HepG2 (cell line): ENCODE measurements around the gene ARMC5. TPM values are rescaled to one million over a fixed set of nuclear protein-coding genes. Genes with fewer than 3 reads are reported as not detected.

Experiments used
- ATAC-seq: fragments of 200-7000 bp; cut with Tn5 transposase; 3 replicates; pipeline ENCODE4 v1.9.1; 2020; ENCODE audit warnings: mild to moderate bottlenecking, moderate library complexity
- BruUV-seq: library from RNA; stranded (reverse); fragments of 400-500 nt; replicated peaks from 2 replicates; lab custom pipeline; 2021; lab: Mats Ljungman, UMichigan
- CTCF ChIA-PET: fragments of 300-600 bp; formaldehyde crosslinking; extraction: SDS; loops from one replicate; lab custom pipeline; 2021; ENCODE audit warnings: low total read pairs, inconsistent platforms, low intra/inter-chr PET ratio; lab: Yijun Ruan, JAX
- POLR2A ChIA-PET: fragments of 350-600 bp; sonication (Branson Sonifier 250); formaldehyde crosslinking; loops from one replicate; lab custom pipeline; 2020; ENCODE audit warnings: antibody characterized with exemption, inconsistent platforms; lab: Yijun Ruan, JAX
- DNase-seq: peaks from one replicate; pipeline ENCODE4 v3.0.0-alpha.2; 2015; ENCODE audit warnings: low spot score
- FAIRE-seq: peaks from 3 replicates; lab custom pipeline; 2011; peaks lifted over from hg19 to GRCh38; lab: Jason Lieb, UNC
- H2AFZ ChIP-seq: one replicate; pipeline ENCODE4 v1.6.1; 2011; ENCODE audit warnings: low read length, inconsistent platforms
- H3K27ac ChIP-seq: fragments of 300-600 bp; 3 replicates; pipeline ENCODE4 v1.8.0; 2011; ENCODE audit warnings: mixed run types, mild to moderate bottlenecking, mixed read lengths, low read length, inconsistent platforms; ENCODE audit not compliant: insufficient read depth; ENCODE audit errors: extremely low read length
- H3K27me3 ChIP-seq, 2 experiments: fragments of 200-600 bp in 1 of 2; 2 replicates in 1 of 2; 3 replicates in 1 of 2; pipeline versions ENCODE4 v1.6.0 to v1.8.0; 2011; ENCODE audit warnings: low read length in 2 of 2, mild to moderate bottlenecking in 2 of 2, moderate library complexity in 2 of 2, inconsistent platforms in 1 of 2; ENCODE audit not compliant: insufficient read depth in 2 of 2, control insufficient read depth in 1 of 2
- H3K36me3 ChIP-seq, 2 experiments: fragments of 200-600 bp in 1 of 2; replicated peaks in 1 of 2; 2 replicates in 1 of 2; 3 replicates in 1 of 2; pipeline versions ENCODE4 v1.5.1 to v1.8.0; 2011; ENCODE audit warnings: low read length in 2 of 2, inconsistent platforms in 1 of 2; ENCODE audit not compliant: insufficient read depth in 2 of 2, control insufficient read depth in 1 of 2
- H3K4me1 ChIP-seq: 2 replicates; pipeline ENCODE4 v1.5.1; 2012; ENCODE audit warnings: low read length, inconsistent platforms; ENCODE audit not compliant: insufficient read depth
- H3K4me2 ChIP-seq: 2 replicates; pipeline ENCODE4 v1.6.0; 2011; ENCODE audit warnings: low read depth, low read length, inconsistent platforms
- H3K4me3 ChIP-seq, 3 experiments: fragments of 200-600 bp in 1 of 3; sonication (generic), shearing (Covaris generic) in 1 of 3; replicated peaks in 1 of 3; 2 replicates each; pipeline ENCODE4 v1.5.1; 2011 to 2016; ENCODE audit warnings: low read length in 3 of 3, inconsistent platforms in 2 of 3, low read depth in 2 of 3, mild to moderate bottlenecking in 2 of 3, control low read depth in 1 of 3, mixed read lengths in 1 of 3; ENCODE audit not compliant: insufficient read depth in 1 of 3
- H3K79me2 ChIP-seq: one replicate; pipeline ENCODE4 v1.6.1; 2011; ENCODE audit warnings: low read length, inconsistent platforms; ENCODE audit not compliant: insufficient read depth
- H3K9ac ChIP-seq: 2 replicates; pipeline ENCODE4 v1.6.0; 2011; ENCODE audit warnings: mild to moderate bottlenecking, low read depth, low read length, inconsistent platforms; ENCODE audit not compliant: insufficient read depth
- H3K9me3 ChIP-seq: 2 replicates; pipeline ENCODE4 v1.5.1; 2012; ENCODE audit warnings: mild to moderate bottlenecking, low read length
- H4K20me1 ChIP-seq: 2 replicates; pipeline ENCODE4 v1.6.0; 2011; ENCODE audit warnings: inconsistent platforms, mild to moderate bottlenecking, low read length, moderate library complexity; ENCODE audit not compliant: insufficient read depth
- AGO2 ChIP-seq: fragments of 200-400 bp; formaldehyde crosslinking; optimal IDR thresholded peaks from 2 replicates; pipeline ENCODE3; 2017; ENCODE audit warnings: mild to moderate bottlenecking, low read depth, low read length, moderate library complexity
- BRD4 ChIP-seq: sonication (generic); formaldehyde crosslinking; IDR thresholded peaks from 2 replicates; pipeline ENCODE4 v1.4.0; 2020; ENCODE audit warnings: missing genetic modification reagents
- CBX2 ChIP-seq, 2 experiments: fragments of 200-600 bp in 1 of 2; sonication (generic); formaldehyde crosslinking in 1 of 2; IDR thresholded peaks; 2 replicates each; pipeline versions ENCODE4 v1.7.0 to v1.8.1; 2018 to 2022; ENCODE audit warnings: low read depth in 2 of 2, low read length in 1 of 2, mild to moderate bottlenecking in 1 of 2, missing genetic modification reagents in 1 of 2
- HDAC6 ChIP-seq: fragments of 200-600 bp; sonication (generic); IDR thresholded peaks from 2 replicates; pipeline ENCODE4 v1.7.0; 2017; ENCODE audit warnings: mild to moderate bottlenecking, antibody characterized with exemption, low read length, low read depth
- MYC ChIP-seq: sonication (generic); formaldehyde crosslinking; IDR thresholded peaks from 2 replicates; pipeline ENCODE4 v1.9.0; 2021; ENCODE audit warnings: missing genetic modification reagents, borderline replicate concordance
- RORA ChIP-seq: sonication (generic); formaldehyde crosslinking; IDR thresholded peaks from 2 replicates; pipeline ENCODE4 v1.5.0; 2020; ENCODE audit warnings: mild to moderate bottlenecking, missing genetic modification reagents, moderate library complexity
- SNRNP70 ChIP-seq: fragments of 200-400 bp; formaldehyde crosslinking; IDR thresholded peaks from 2 replicates; pipeline ENCODE4 v1.6.1; 2017; ENCODE audit warnings: mild to moderate bottlenecking, low read depth, low read length, moderate library complexity
- SOX6 ChIP-seq, 2 experiments: fragments of 450-650 bp in 1 of 2; sonication (generic) in 1 of 2; formaldehyde crosslinking in 1 of 2; IDR thresholded peaks; 2 replicates each; pipeline versions ENCODE4 v1.4.0 to v1.6.1; 2017 to 2020; ENCODE audit warnings: antibody characterized with exemption in 1 of 2, mild to moderate bottlenecking in 1 of 2, missing genetic modification reagents in 1 of 2
- TRIM24 ChIP-seq: sonication (generic); formaldehyde crosslinking; IDR thresholded peaks from 2 replicates; pipeline ENCODE4 v1.8.0; 2022; ENCODE audit warnings: mild to moderate bottlenecking, missing genetic modification reagents
- ZNF234 ChIP-seq: sonication (generic); formaldehyde crosslinking; conservative IDR thresholded peaks from 2 replicates; pipeline ENCODE4 v1.5.1; 2020; ENCODE audit warnings: mild to moderate bottlenecking, missing genetic modification reagents
- ZSCAN30 ChIP-seq: sonication (generic); formaldehyde crosslinking; IDR thresholded peaks from 2 replicates; pipeline ENCODE4 v1.5.0; 2020; ENCODE audit warnings: mild to moderate bottlenecking, missing genetic modification reagents
- WGBS: methylation state at CpG from one replicate; pipeline ENCODE4 v1.1.6; 2017; ENCODE audit warnings: low lambda C conversion rate; 5-methylcytosine and 5-hydroxymethylcytosine counted together
- in situ Hi-C: cut with HindIII; loops from 2 replicates; pipeline ENCODE4 v1.10.0; 2017; ENCODE audit warnings: low pct_unique_long_range_greater_than_20kb; ENCODE audit not compliant: extremely low pct_ligation_motif_present
- intact Hi-C: fragments of 100-400 bp; cut with micrococcal nuclease; formaldehyde crosslinking; loops from one replicate; pipeline ENCODE4 v1.10.0; 2022; ENCODE audit not compliant: unreplicated experiment
- polyA plus RNA-seq, 8 experiments: library from polyadenylated mRNA; depleted of rRNA in 3 of 8; stranded (reverse) in 7 of 8; unstranded in 1 of 8; fragments of >200 nt; fragmentation: Illumina TruSeq in 4 of 8; extraction: Trizol in 4 of 8; gene quantifications; 2 replicates each; pipeline versions ENCODE4 v1.2.1 to v1.2.3, GENCODE V29; 2011 to 2016; ENCODE audit warnings: low read depth in 4 of 8, missing spikeins in 1 of 8, mixed read lengths in 1 of 8; ENCODE audit not compliant: insufficient read depth in 1 of 8
- total RNA-seq, 5 experiments: library from RNA; depleted of rRNA; stranded (reverse); fragments of >200 nt; fragmentation: Illumina TruSeq; extraction: Trizol; gene quantifications; 2 replicates each; pipeline ENCODE4 v1.2.3, GENCODE V29; 2016; ENCODE audit warnings: low read depth in 1 of 5
- TF ChIP-seq, protein P1 (sequence below): sonication (generic); formaldehyde crosslinking; IDR thresholded peaks from 2 replicates; pipeline ENCODE4 v1.4.0; 2020; ENCODE audit warnings: missing genetic modification reagents

ARMC5 gene
- total and polyA plus RNA-seq, 2 of the 13 experiments (the other 11 are each of a cell fraction or from before 2014, with no cell fraction given): 10.8 to 22.3 TPM

- ATAC-seq: no peak
- H2AFZ ChIP-seq: no peak overlapping the region
- H3K79me2 ChIP-seq: no peaks in the 10 kb centered on the region
- no peak overlapping the region for H3K4me3 ChIP-seq
- H3K36me3 ChIP-seq: peaks cover 35 to 80% of the 10 kb centered on the region in 2 experiments
- H3K9me3 ChIP-seq: no peaks in the 10 kb centered on the region
- 95% methylated on average over 18 of the region's 18 CpGs for WGBS
- in situ Hi-C loops: no loop called here
- no peak for TF ChIP-seq SOX6 (IDR thresholded peaks at IDR 0.05)
- TF ChIP-seq SOX6 (CRISPR knock-in tag; IDR thresholded peaks at IDR 0.05): no peak
- TF ChIP-seq CBX2 (IDR thresholded peaks at IDR 0.05; ENCODE audit: low read depth, low read length): no peak
- no peak for TF ChIP-seq CBX2 (CRISPR knock-in tag; IDR thresholded peaks at IDR 0.05; ENCODE audit: low read depth)
- TF ChIP-seq BRD4: 0 out of 2 replicates have a peak, but pooled peaks have one; percentile 33
- TF ChIP-seq AGO2: peak; percentile 38
- ChIA-PET CTCF (no interaction called here), POLR2A (interaction anchor here (2.4 kb wide), 1 partner anchor 14 kb away, joined by 11 read pairs; the partner anchor contains the start of gene RUSF1)
- no peak overlapping the region for H3K4me2 ChIP-seq
- intact Hi-C loops: no loop called here
- no peak overlapping the region for H3K27ac ChIP-seq
- H3K27me3 ChIP-seq: no peaks in the 10 kb centered on the region
- DNase-seq: no peak
- H4K20me1 ChIP-seq: no peaks in the 10 kb centered on the region
- FAIRE-seq: no peak
- H3K9ac ChIP-seq: no peak overlapping the region
- H3K4me1 ChIP-seq: no peaks in the 10 kb centered on the region
- no TSS peak for BruUV-seq
These were observed 34.3 kb downstream of the ARMC5 start for GRCh38 chr16:31493506-31494125.

- DNase-seq: no peak
- WGBS: 93% methylated on average over 9 of the region's 10 CpGs
- H3K27ac ChIP-seq: no peak overlapping the region
- no peaks in the 10 kb centered on the region for H3K9me3 ChIP-seq
- intact Hi-C loops (no loop called here), in situ Hi-C loops (no loop called here)
- no peak overlapping the region for H2AFZ ChIP-seq
- H3K9ac ChIP-seq: no peak overlapping the region
- no peak overlapping the region for H3K4me2 ChIP-seq
- POLR2A ChIA-PET: interaction anchor here (1.0 to 3.1 kb wide), 2 partner anchors 11 to 19 kb away, joined by 3 to 14 read pairs; partner anchors contain the start of gene RUSF1
- CTCF ChIA-PET: no interaction called here
- H3K4me1 ChIP-seq: peaks cover 7% of the 10 kb centered on the region
- FAIRE-seq: no peak
- H4K20me1 ChIP-seq: no peaks in the 10 kb centered on the region
- ATAC-seq: no peak
- no peaks in the 10 kb centered on the region for H3K27me3 ChIP-seq
- H3K36me3 ChIP-seq: peaks cover 34 to 85% of the 10 kb centered on the region in 2 experiments
- H3K4me3 ChIP-seq: no peak overlapping the region
- no peaks in the 10 kb centered on the region for H3K79me2 ChIP-seq
- no TSS peak for BruUV-seq
- TF ChIP-seq, protein P1, sequence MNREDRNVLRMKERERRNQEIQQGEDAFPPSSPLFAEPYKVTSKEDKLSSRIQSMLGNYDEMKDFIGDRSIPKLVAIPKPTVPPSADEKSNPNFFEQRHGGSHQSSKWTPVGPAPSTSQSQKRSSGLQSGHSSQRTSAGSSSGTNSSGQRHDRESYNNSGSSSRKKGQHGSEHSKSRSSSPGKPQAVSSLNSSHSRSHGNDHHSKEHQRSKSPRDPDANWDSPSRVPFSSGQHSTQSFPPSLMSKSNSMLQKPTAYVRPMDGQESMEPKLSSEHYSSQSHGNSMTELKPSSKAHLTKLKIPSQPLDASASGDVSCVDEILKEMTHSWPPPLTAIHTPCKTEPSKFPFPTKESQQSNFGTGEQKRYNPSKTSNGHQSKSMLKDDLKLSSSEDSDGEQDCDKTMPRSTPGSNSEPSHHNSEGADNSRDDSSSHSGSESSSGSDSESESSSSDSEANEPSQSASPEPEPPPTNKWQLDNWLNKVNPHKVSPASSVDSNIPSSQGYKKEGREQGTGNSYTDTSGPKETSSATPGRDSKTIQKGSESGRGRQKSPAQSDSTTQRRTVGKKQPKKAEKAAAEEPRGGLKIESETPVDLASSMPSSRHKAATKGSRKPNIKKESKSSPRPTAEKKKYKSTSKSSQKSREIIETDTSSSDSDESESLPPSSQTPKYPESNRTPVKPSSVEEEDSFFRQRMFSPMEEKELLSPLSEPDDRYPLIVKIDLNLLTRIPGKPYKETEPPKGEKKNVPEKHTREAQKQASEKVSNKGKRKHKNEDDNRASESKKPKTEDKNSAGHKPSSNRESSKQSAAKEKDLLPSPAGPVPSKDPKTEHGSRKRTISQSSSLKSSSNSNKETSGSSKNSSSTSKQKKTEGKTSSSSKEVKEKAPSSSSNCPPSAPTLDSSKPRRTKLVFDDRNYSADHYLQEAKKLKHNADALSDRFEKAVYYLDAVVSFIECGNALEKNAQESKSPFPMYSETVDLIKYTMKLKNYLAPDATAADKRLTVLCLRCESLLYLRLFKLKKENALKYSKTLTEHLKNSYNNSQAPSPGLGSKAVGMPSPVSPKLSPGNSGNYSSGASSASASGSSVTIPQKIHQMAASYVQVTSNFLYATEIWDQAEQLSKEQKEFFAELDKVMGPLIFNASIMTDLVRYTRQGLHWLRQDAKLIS (CRISPR knock-in tag): no peak
- TF ChIP-seq HDAC6 (no peak), ZSCAN30 (CRISPR knock-in tag) (no peak), MYC (CRISPR knock-in tag) (no peak), ZNF234 (no peak), SNRNP70 (no peak), RORA (no peak), TRIM24 (CRISPR knock-in tag) (no peak)
These were observed 37.4 kb downstream of the ARMC5 start for GRCh38 chr16:31496670-31497069.
